H1 (cell line): ENCODE results near the gene WASHC3. TPM values are rescaled to one million over a fixed set of nuclear protein-coding genes. Genes with fewer than 3 reads are reported as not detected.

Experiments
- CTCF ChIA-PET: fragments of 300-600 bp; sonication (Branson Sonifier 250); formaldehyde crosslinking; loops from one replicate; lab custom pipeline; 2021; ENCODE audit not compliant: partially characterized antibody; lab: Charles Lee
- POLR2A ChIA-PET: fragments of 300-600 bp; sonication (Branson Sonifier 250); formaldehyde crosslinking; loops from one replicate; lab custom pipeline; 2021; ENCODE audit warnings: inconsistent platforms; ENCODE audit not compliant: partially characterized antibody; lab: Charles Lee
- DNase-seq, 2 experiments: peaks; one replicate each; pipeline versions ENCODE4 v3.0.0 to v3.0.0-alpha.2; 2010 to 2022; ENCODE audit warnings: low spot score in 2 of 2, low read depth in 1 of 2, mixed read lengths in 1 of 2
- FAIRE-seq: peaks from 2 replicates; lab custom pipeline; 2011; peaks lifted over from hg19 to GRCh38; lab: Jason Lieb, UNC
- H2AFZ ChIP-seq: 2 replicates; pipeline ENCODE4 v1.8.1; 2012; ENCODE audit warnings: low read length, inconsistent platforms
- H2AK5ac ChIP-seq: 2 replicates; pipeline ENCODE4 v1.6.1; 2013; ENCODE audit warnings: low read depth, low read length
- H2BK120ac ChIP-seq: replicated peaks from 2 replicates; pipeline ENCODE3; 2013; ENCODE audit warnings: low read depth, low read length, inconsistent platforms
- H2BK12ac ChIP-seq: 2 replicates; pipeline ENCODE4 v1.6.1; 2013; ENCODE audit warnings: low read depth, low read length
- H2BK15ac ChIP-seq: 2 replicates; pipeline ENCODE4 v1.6.1; 2013; ENCODE audit warnings: low read length
- H2BK20ac ChIP-seq: 2 replicates; pipeline ENCODE4 v1.6.1; 2013; ENCODE audit warnings: low read length
- H2BK5ac ChIP-seq: 2 replicates; pipeline ENCODE4 v1.6.1; 2013; ENCODE audit warnings: low read depth, low read length
- H3K14ac ChIP-seq: 2 replicates; pipeline ENCODE4 v1.6.1; 2013; ENCODE audit warnings: inconsistent platforms; ENCODE audit not compliant: insufficient read length
- H3K18ac ChIP-seq: 2 replicates; pipeline ENCODE4 v1.6.1; 2013; ENCODE audit warnings: low read length; ENCODE audit errors: extremely low read depth
- H3K23ac ChIP-seq: 2 replicates; pipeline ENCODE4 v1.6.1; 2013; ENCODE audit warnings: inconsistent platforms; ENCODE audit not compliant: insufficient read length
- H3K23me2 ChIP-seq: 2 replicates; pipeline ENCODE4 v1.6.1; 2013; ENCODE audit warnings: low read depth, low read length
- H3K27ac ChIP-seq: 2 replicates; pipeline ENCODE4 v1.6.1; 2011; ENCODE audit warnings: low read depth, low read length, inconsistent platforms
- H3K27me3 ChIP-seq, 4 experiments: replicated peaks in 1 of 4; 1 replicate in 1 of 4; 2 replicates in 3 of 4; pipeline versions ENCODE4 v1.6.1 to v1.8.1; 2011 to 2013; ENCODE audit warnings: low read length in 3 of 4, mild to moderate bottlenecking in 3 of 4, inconsistent platforms in 2 of 4, mixed read lengths in 2 of 4, moderate library complexity in 1 of 4; ENCODE audit not compliant: control insufficient read depth in 3 of 4, insufficient read depth in 3 of 4; ENCODE audit errors: extremely low read depth in 1 of 4
- H3K36me3 ChIP-seq, 4 experiments: 2 replicates each; pipeline versions ENCODE4 v1.6.1 to v1.8.1; 2011 to 2013; ENCODE audit warnings: mild to moderate bottlenecking in 4 of 4, low read length in 3 of 4, moderate library complexity in 2 of 4, control low read depth in 1 of 4, inconsistent platforms in 1 of 4; ENCODE audit not compliant: insufficient read depth in 4 of 4, control insufficient read depth in 2 of 4
- H3K4ac ChIP-seq: replicated peaks from 2 replicates; pipeline ENCODE3; 2013; ENCODE audit warnings: low read length, low read depth, mixed read lengths, inconsistent platforms; ENCODE audit not compliant: insufficient read length
- H3K4me1 ChIP-seq, 4 experiments: replicated peaks in 1 of 4; 1 replicate in 1 of 4; 2 replicates in 3 of 4; pipeline versions ENCODE4 v1.6.1 to v1.8.1; 2011 to 2013; ENCODE audit warnings: low read length in 3 of 4, inconsistent platforms in 2 of 4, mixed read lengths in 1 of 4; ENCODE audit not compliant: insufficient read depth in 4 of 4, control insufficient read depth in 3 of 4
- H3K4me2 ChIP-seq, 2 experiments: 2 replicates each; pipeline versions ENCODE4 v1.6.1 to v1.8.1; 2011 to 2013; ENCODE audit warnings: low read depth in 2 of 2, low read length in 2 of 2, control low read depth in 1 of 2, inconsistent platforms in 1 of 2, mild to moderate bottlenecking in 1 of 2; ENCODE audit not compliant: insufficient read depth in 1 of 2
- H3K4me3 ChIP-seq, 4 experiments: fragments of 200-600, 300-600 bp in 1 of 4; sonication (generic), shearing (Covaris generic), sonication (Bioruptor Twin) in 1 of 4; 2 replicates each; pipeline versions ENCODE4 v1.5.1 to v1.8.1; 2011 to 2016; ENCODE audit warnings: low read length in 4 of 4, low read depth in 3 of 4, control low read depth in 2 of 4, inconsistent platforms in 2 of 4, mild to moderate bottlenecking in 2 of 4, mixed read lengths in 1 of 4, moderate library complexity in 1 of 4; ENCODE audit not compliant: insufficient read depth in 2 of 4; ENCODE audit errors: extremely low read depth in 1 of 4
- H3K56ac ChIP-seq: replicated peaks from 2 replicates; pipeline ENCODE3; 2013; ENCODE audit warnings: low read depth, mild to moderate bottlenecking, mixed read lengths, low read length, inconsistent platforms; ENCODE audit not compliant: insufficient read length
- H3K79me1 ChIP-seq: 2 replicates; pipeline ENCODE4 v1.6.1; 2013; ENCODE audit warnings: low read depth, low read length, control low read depth
- H3K79me2 ChIP-seq, 2 experiments: 2 replicates each; pipeline versions ENCODE4 v1.6.1 to v1.8.1; 2012 to 2013; ENCODE audit warnings: low read length in 2 of 2, mild to moderate bottlenecking in 2 of 2, inconsistent platforms in 1 of 2; ENCODE audit not compliant: insufficient read depth in 2 of 2, control insufficient read depth in 1 of 2
- H3K9ac ChIP-seq, 4 experiments: replicated peaks in 1 of 4; 1 replicate in 1 of 4; 2 replicates in 3 of 4; pipeline versions ENCODE4 v1.6.1 to v1.8.1; 2011 to 2013; ENCODE audit warnings: low read depth in 3 of 4, low read length in 3 of 4, control low read depth in 2 of 4, mild to moderate bottlenecking in 2 of 4, moderate library complexity in 2 of 4, inconsistent platforms in 1 of 4; ENCODE audit errors: extremely low read depth in 1 of 4
- H3K9me3 ChIP-seq, 2 experiments: 2 replicates each; pipeline versions ENCODE4 v1.6.1 to v1.8.1; 2012 to 2013; ENCODE audit warnings: mild to moderate bottlenecking in 2 of 2, moderate library complexity in 2 of 2, control low read depth in 1 of 2, inconsistent platforms in 1 of 2, low read depth in 1 of 2, low read length in 1 of 2, mixed read lengths in 1 of 2; ENCODE audit not compliant: insufficient read depth in 2 of 2
- H4K20me1 ChIP-seq, 2 experiments: replicated peaks in 1 of 2; 2 replicates each; pipeline versions ENCODE3 to v1.8.1; 2011 to 2013; ENCODE audit warnings: inconsistent platforms in 2 of 2, low read length in 2 of 2, mild to moderate bottlenecking in 1 of 2; ENCODE audit not compliant: insufficient read depth in 2 of 2, control insufficient read depth in 1 of 2
- H4K5ac ChIP-seq: 2 replicates; pipeline ENCODE4 v1.6.1; 2013; ENCODE audit warnings: low read length, low read depth, mixed read lengths, inconsistent platforms; ENCODE audit not compliant: insufficient read length
- H4K8ac ChIP-seq: 2 replicates; pipeline ENCODE4 v1.8.0; 2013; ENCODE audit warnings: mild to moderate bottlenecking, moderate library complexity, low read length, inconsistent platforms; ENCODE audit not compliant: insufficient read depth; ENCODE audit errors: extremely low read depth
- H4K91ac ChIP-seq: replicated peaks from 2 replicates; pipeline ENCODE3; 2013; ENCODE audit warnings: low read length, mixed read lengths, inconsistent platforms; ENCODE audit not compliant: insufficient read length
- CTCF ChIP-seq, 3 experiments: IDR thresholded peaks; 1 replicate in 2 of 3; 2 replicates in 1 of 3; pipeline versions ENCODE4 v1.5.1 to v1.6.1; 2011; ENCODE audit warnings: low read length in 3 of 3, mild to moderate bottlenecking in 3 of 3, inconsistent platforms in 2 of 3, low read depth in 1 of 3, moderate library complexity in 1 of 3; ENCODE audit not compliant: insufficient read depth in 1 of 3; ENCODE audit errors: control extremely low read depth in 1 of 3
- RAD21 ChIP-seq, 2 experiments: IDR thresholded peaks in 1 of 2; conservative IDR thresholded peaks in 1 of 2; 2 replicates each; pipeline ENCODE4 v1.6.1; 2011; ENCODE audit warnings: low read depth in 2 of 2, low read length in 2 of 2, improper control_type of control experiment in 1 of 2, inconsistent platforms in 1 of 2, mild to moderate bottlenecking in 1 of 2, moderate library complexity in 1 of 2
- RFX5 ChIP-seq: IDR thresholded peaks from 2 replicates; pipeline ENCODE4 v1.6.1; 2011; ENCODE audit warnings: low read depth, low read length, improper control_type of control experiment, borderline replicate concordance
- WGBS, 2 experiments: shearing (Covaris generic) in 1 of 2; methylation state at CpG; one replicate each; pipeline versions ENCODE4 v1.1.6 to v1.1.7; 2013 to 2015; ENCODE audit warnings: low lambda C conversion rate in 2 of 2, mixed read lengths in 2 of 2, inconsistent platforms in 1 of 2, low coverage in 1 of 2, missing lambda C conversion rate in 1 of 2; ENCODE audit not compliant: insufficient replicate concordance in 2 of 2, insufficient coverage in 1 of 2, insufficient read length in 1 of 2; ENCODE audit errors: extremely low coverage in 1 of 2, missing lambda C conversion rate in 1 of 2; 5-methylcytosine and 5-hydroxymethylcytosine counted together
- polyA plus RNA-seq, 7 experiments: library from polyadenylated mRNA; depleted of rRNA in 3 of 7; stranded (reverse) in 5 of 7; unstranded in 2 of 7; fragments of >200 nt in 5 of 7; fragments of 200-250 nt in 2 of 7; gene quantifications; 1 replicate in 5 of 7; 2 replicates in 1 of 7; 4 replicates in 1 of 7; pipeline versions ENCODE4 v1.2.1 to v1.2.3, GENCODE V29; 2011 to 2013; ENCODE audit warnings: missing spikeins in 2 of 7, mixed read lengths in 2 of 7
- total RNA-seq: library from RNA; stranded (reverse); fragmentation: NEBNext Ultra II Directional; extraction: Animal tissue kit (Norgen Biotek cat#: 25700); gene quantifications from 2 replicates; pipeline ENCODE4 v1.2.1, GENCODE V29; 2021

The WASHC3 gene
- total and polyA plus RNA-seq, 2 of the 8 experiments (the other 6 are each of a cell fraction or from before 2014, with no cell fraction given), result 7.4 to 8.3 TPM

GRCh38 chr12:102052192-102053061 lies 9.4 kb downstream of the WASHC3 start:
- WGBS, 2 experiments, result 94% methylated on average over 4 of the region's 4 CpGs; no CpG with 5 or more reads in 1 of the 2 experiments
- Histone ChIP-seq H3K4ac (no peak overlapping the region), H3K18ac (no peak overlapping the region), H4K20me1 (no peaks in the 10 kb centered on the region), H2BK120ac (no peak overlapping the region), H4K8ac (peak overlapping the region; percentile 45; the same call in 1 of the 2 replicates), H2AK5ac (no peak overlapping the region), H3K56ac (no peak overlapping the region), H4K91ac (no peak overlapping the region), H2BK5ac (no peak overlapping the region; the same call in 1 of the 2 replicates), H3K36me3 (no peaks in the 10 kb centered on the region), H3K9me3 (no peaks in the 10 kb centered on the region), H3K9ac (no peak overlapping the region), H2BK15ac (no peak overlapping the region), H3K14ac (no peak overlapping the region), H2BK20ac (no peak overlapping the region), H3K23me2 (no peaks in the 10 kb centered on the region), H3K79me1 (no peaks in the 10 kb centered on the region), H3K4me3 (no peak overlapping the region), H3K27me3 (no peaks in the 10 kb centered on the region), H2BK12ac (no peak overlapping the region), H3K79me2 (no peaks in the 10 kb centered on the region), H3K27ac (no peak overlapping the region), H3K4me2 (no peak overlapping the region), H3K4me1 (no peaks in the 10 kb centered on the region), H2AFZ (no peak overlapping the region), H3K23ac (no peak overlapping the region), H4K5ac (no peak overlapping the region)
- DNase-seq (no peak), FAIRE-seq (no peak)
- ChIA-PET POLR2A (interaction anchor here (1.6 kb wide), 1 partner anchor 9 kb away, joined by 6 read pairs; the partner anchor contains the start of gene WASHC3), CTCF (interaction anchor here (0.5 to 1.5 kb wide), 5 partner anchors 8 to 526 kb away, joined by 3 to 4 read pairs (median 3); no protein-coding TSS in a partner anchor)
- TF ChIP-seq RAD21 (IDR thresholded peaks at IDR 0.05 in 1 of 2, conservative IDR thresholded peaks at IDR 0.05 in 1 of 2; ENCODE audit: low read depth in 2 of 2, low read length in 2 of 2), result peak in 1 of 2 experiments; percentile 31; a peak in 1 of 4 replicates
- peak; percentile 18 to 32 (median 23) for TF ChIP-seq CTCF (IDR thresholded peaks at IDR 0.05; ENCODE audit: control extremely low read depth in 1 of 3, insufficient read depth in 1 of 3, low read depth in 1 of 3, low read length in 3 of 3)
- TF ChIP-seq RFX5, result no peak
